Keratinocyte (primary cell): ENCODE measurements around the gene TRAF1.

Source experiments
- CTCF ChIP-seq, 3 experiments: IDR thresholded peaks in 1 of 3; conservative IDR thresholded peaks in 1 of 3; optimal IDR thresholded peaks in 1 of 3; 2 replicates in 2 of 3; 3 replicates in 1 of 3; pipeline versions ENCODE3 to v1.5.1; 2011; ENCODE audit warnings: low read length in 3 of 3, mild to moderate bottlenecking in 3 of 3, moderate library complexity in 2 of 3, control low read depth in 1 of 3, inconsistent platforms in 1 of 3; ENCODE audit not compliant: insufficient read depth in 2 of 3; ENCODE audit errors: extremely low read depth in 1 of 3
- EZH2 ChIP-seq: IDR thresholded peaks from one replicate; pipeline ENCODE4 v1.6.1; 2012; ENCODE audit warnings: inconsistent platforms, mild to moderate bottlenecking, low read length, moderate library complexity

GRCh38 chr9:120904978-120905301 is 21.7 kb downstream of the TRAF1 start:
- TF ChIP-seq CTCF (optimal IDR thresholded peaks at IDR 0.05 in 1 of 3, IDR thresholded peaks at IDR 0.05 in 1 of 3, conservative IDR thresholded peaks at IDR 0.05 in 1 of 3; ENCODE audit: extremely low read depth in 1 of 3, insufficient read depth in 2 of 3, low read length in 3 of 3) (no peak), EZH2 (no peak)
